Esophagus muscularis mucosa (tissue), 4 donors: Measurements from ENCODE around the gene G2E3. TPM values are rescaled to one million over a fixed set of nuclear protein-coding genes. Genes with fewer than 3 reads are reported as not detected.

ENCODE experiments used
- DNase-seq: peaks from one replicate; pipeline ENCODE4 v3.0.0-alpha.2; 2017; ENCODE audit errors: extremely low spot score
- H3K27ac ChIP-seq, 4 donors: fragments of 200-600 bp; sonication (generic); replicated peaks in 1 of 4; 1 replicate in 3 of 4; 2 replicates in 1 of 4; pipeline ENCODE4 v1.5.1; 2016 to 2019; ENCODE audit warnings: mild to moderate bottlenecking in 1 of 4
- H3K27me3 ChIP-seq, 4 donors: fragments of 200-600 bp; sonication (generic); one replicate each; pipeline versions ENCODE4 v1.5.1 to v1.6.0; 2016 to 2019
- H3K36me3 ChIP-seq, 4 donors: fragments of 200-600 bp; sonication (generic); one replicate each; pipeline ENCODE4 v1.5.1; 2016 to 2019
- H3K4me1 ChIP-seq, 4 donors: fragments of 200-600 bp; sonication (generic); one replicate each; pipeline ENCODE4 v1.5.1; 2016 to 2019
- H3K4me3 ChIP-seq, 4 donors: fragments of 200-600 bp; sonication (generic); 1 replicate in 2 of 4; 2 replicates in 2 of 4; pipeline ENCODE4 v1.5.1; 2016 to 2019; ENCODE audit warnings: mild to moderate bottlenecking in 4 of 4, moderate library complexity in 1 of 4
- H3K9me3 ChIP-seq, 4 donors: fragments of 200-600 bp; sonication (generic); 1 replicate in 3 of 4; 2 replicates in 1 of 4; pipeline ENCODE4 v1.5.1; 2016 to 2019
- EP300 ChIP-seq: sonication (generic); formaldehyde crosslinking; IDR thresholded peaks from one replicate; pipeline ENCODE4 v1.6.1; 2017; ENCODE audit warnings: antibody characterized with exemption
- POLR2A ChIP-seq: fragments of 450-650 bp; IDR thresholded peaks from one replicate; pipeline ENCODE4 v1.6.1; 2017; ENCODE audit warnings: antibody characterized with exemption, moderate library complexity, mild to moderate bottlenecking, low read depth
- POLR2AphosphoS5 ChIP-seq, 2 donors: sonication (generic); formaldehyde crosslinking; IDR thresholded peaks; one replicate each; pipeline ENCODE4 v1.6.1; 2017; ENCODE audit warnings: antibody characterized with exemption in 2 of 2
- WGBS: methylation state at CpG from one replicate; pipeline ENCODE4 v1.1.5; 2018; 5-methylcytosine and 5-hydroxymethylcytosine counted together
- intact Hi-C: fragments of 100-400 bp; cut with DNase I; formaldehyde crosslinking; loops from one replicate; pipeline ENCODE4 v1.15.1; 2023
- total RNA-seq, 4 donors: library from RNA; depleted of rRNA; stranded (reverse); fragments of >200 nt; gene quantifications; one replicate each; pipeline versions ENCODE4 v1.1.0 to v1.2.1, GENCODE V29; 2016
- TF ChIP-seq, protein P1 (sequence below), 3 experiments: fragments of 200-600 bp in 2 of 3; fragments of 450-650 bp in 1 of 3; sonication (generic) in 2 of 3; IDR thresholded peaks; one replicate each; pipeline ENCODE4 v1.5.1; 2017 to 2019; ENCODE audit warnings: antibody characterized with exemption in 3 of 3, mild to moderate bottlenecking in 2 of 3, moderate library complexity in 1 of 3

The G2E3 gene
- total RNA-seq, 4 donors from 2014 or later, result 6.7 to 10.0 (median 8.9) TPM

GRCh38 chr14:30580616-30581282 is 21.8 kb downstream of the G2E3 start:
- no peak for TF ChIP-seq POLR2AphosphoS5 (IDR thresholded peaks at IDR 0.05)
- no peak for TF ChIP-seq POLR2A
- no peak for TF ChIP-seq EP300
- TF ChIP-seq, protein P1, sequence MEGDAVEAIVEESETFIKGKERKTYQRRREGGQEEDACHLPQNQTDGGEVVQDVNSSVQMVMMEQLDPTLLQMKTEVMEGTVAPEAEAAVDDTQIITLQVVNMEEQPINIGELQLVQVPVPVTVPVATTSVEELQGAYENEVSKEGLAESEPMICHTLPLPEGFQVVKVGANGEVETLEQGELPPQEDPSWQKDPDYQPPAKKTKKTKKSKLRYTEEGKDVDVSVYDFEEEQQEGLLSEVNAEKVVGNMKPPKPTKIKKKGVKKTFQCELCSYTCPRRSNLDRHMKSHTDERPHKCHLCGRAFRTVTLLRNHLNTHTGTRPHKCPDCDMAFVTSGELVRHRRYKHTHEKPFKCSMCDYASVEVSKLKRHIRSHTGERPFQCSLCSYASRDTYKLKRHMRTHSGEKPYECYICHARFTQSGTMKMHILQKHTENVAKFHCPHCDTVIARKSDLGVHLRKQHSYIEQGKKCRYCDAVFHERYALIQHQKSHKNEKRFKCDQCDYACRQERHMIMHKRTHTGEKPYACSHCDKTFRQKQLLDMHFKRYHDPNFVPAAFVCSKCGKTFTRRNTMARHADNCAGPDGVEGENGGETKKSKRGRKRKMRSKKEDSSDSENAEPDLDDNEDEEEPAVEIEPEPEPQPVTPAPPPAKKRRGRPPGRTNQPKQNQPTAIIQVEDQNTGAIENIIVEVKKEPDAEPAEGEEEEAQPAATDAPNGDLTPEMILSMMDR (IDR thresholded peaks at IDR 0.05), result no peak
- no peaks in the 10 kb centered on the region for H3K9me3 ChIP-seq
- no peak overlapping the region for H3K27ac ChIP-seq
- no peaks in the 10 kb centered on the region for H3K27me3 ChIP-seq
- H3K4me1 ChIP-seq, result peaks cover 0 to 9% (median 0%) of the 10 kb centered on the region in 4 donors
- H3K4me3 ChIP-seq, result no peak overlapping the region
- WGBS, result 70% methylated on average over 2 of the region's 2 CpGs
- no peak for DNase-seq
- intact Hi-C loops, result no loop called here
- no peaks in the 10 kb centered on the region for H3K36me3 ChIP-seq

GRCh38 chr14:30581283-30581625 is 22.3 kb downstream of the G2E3 start:
- 92% methylated on average over 7 of the region's 7 CpGs for WGBS
- Histone ChIP-seq H3K4me1 (peaks cover 0 to 9% (median 0%) of the 10 kb centered on the region in 4 donors), H3K27me3 (no peaks in the 10 kb centered on the region), H3K9me3 (no peaks in the 10 kb centered on the region), H3K4me3 (no peak overlapping the region), H3K27ac (no peak overlapping the region), H3K36me3 (no peaks in the 10 kb centered on the region)
- DNase-seq, result no peak
- intact Hi-C loops, result no loop called here
- TF ChIP-seq EP300 (no peak), POLR2A (no peak), POLR2AphosphoS5 (IDR thresholded peaks at IDR 0.05) (no peak)
- TF ChIP-seq, protein P1 (IDR thresholded peaks at IDR 0.05), result no peak

GRCh38 chr14:30582376-30582775 is 23.4 kb downstream of the G2E3 start:
- 100% methylated on average over 1 of the region's 1 CpG for WGBS
- no peak for TF ChIP-seq POLR2AphosphoS5 (IDR thresholded peaks at IDR 0.05)
- TF ChIP-seq, protein P1 (IDR thresholded peaks at IDR 0.05), result no peak
- no peak for TF ChIP-seq EP300
- no peak for TF ChIP-seq POLR2A
- H3K27me3 ChIP-seq, result no peaks in the 10 kb centered on the region
- H3K4me3 ChIP-seq, result no peak overlapping the region
- intact Hi-C loops, result no loop called here
- H3K9me3 ChIP-seq, result no peaks in the 10 kb centered on the region
- H3K4me1 ChIP-seq, result peaks cover 0 to 2% (median 0%) of the 10 kb centered on the region in 4 donors
- peaks cover 0 to 2% (median 0%) of the 10 kb centered on the region in 4 donors for H3K36me3 ChIP-seq
- H3K27ac ChIP-seq, result no peak overlapping the region
- DNase-seq, result no peak

DNA sequence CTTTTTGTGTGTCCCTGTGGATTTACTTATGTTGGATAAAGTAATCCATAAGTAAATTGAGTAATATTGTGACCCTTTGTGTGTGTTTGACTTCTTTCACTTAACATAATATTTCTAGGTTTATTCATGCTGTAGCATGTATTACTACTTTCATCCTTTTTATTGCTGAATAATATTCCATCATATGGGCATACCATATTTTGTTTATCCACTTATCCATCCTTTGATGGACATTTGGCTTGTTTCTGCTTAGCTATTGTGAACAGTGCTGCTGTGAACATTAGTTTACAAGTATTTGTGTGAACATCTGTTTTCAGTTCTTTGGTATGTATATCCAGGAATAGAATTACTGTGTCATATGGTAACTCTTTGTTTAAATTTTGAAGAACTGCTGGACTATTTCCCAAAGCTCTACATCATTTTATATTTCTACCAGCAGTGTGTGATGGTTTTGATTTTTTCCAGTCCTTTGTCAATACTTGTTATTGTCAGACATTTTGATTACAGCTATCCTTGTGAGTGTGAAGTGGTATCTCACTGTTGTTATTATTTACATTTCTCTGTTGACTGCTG is 25.2 kb downstream of the G2E3 start:
- no peak overlapping the region for H3K27ac ChIP-seq
- H3K4me3 ChIP-seq, result no peak overlapping the region
- DNase-seq, result no peak
- no peaks in the 10 kb centered on the region for H3K27me3 ChIP-seq
- peaks cover 0 to 4% (median 0%) of the 10 kb centered on the region in 4 donors for H3K36me3 ChIP-seq
- intact Hi-C loops, result no loop called here
- no peaks in the 10 kb centered on the region for H3K9me3 ChIP-seq
- TF ChIP-seq, protein P1 (IDR thresholded peaks at IDR 0.05), result no peak
- TF ChIP-seq EP300 (no peak), POLR2AphosphoS5 (IDR thresholded peaks at IDR 0.05) (no peak), POLR2A (no peak)
- H3K4me1 ChIP-seq, result peaks cover 0 to 5% (median 0%) of the 10 kb centered on the region in 4 donors
